GM21529 (cell line): ENCODE measurements around the gene GUCY1A2.
A peak's percentile ranks its signal among the peaks of the same experiment; 100 is the strongest.
"Not testable (repeated sequence)": the region's sequence is repeated elsewhere in the genome, so short reads cannot be mapped to it uniquely, and the experiment has no call there.

Experiments used
- ATAC-seq: cut with Tn5 transposase; IDR thresholded peaks from one replicate; pipeline ENCODE4 v1.9.1; 2021; ENCODE audit not compliant: unreplicated experiment

The GUCY1A2 gene

GRCh38 chr11:107018219-107018901, at the start of gene GUCY1A2:
Gene GUCY1A2 (minus strand): TSS chr11:107018476. CDS start chr11:107018055, 421 bp downstream.
- ATAC-seq, result peak; percentile 35

DNA sequence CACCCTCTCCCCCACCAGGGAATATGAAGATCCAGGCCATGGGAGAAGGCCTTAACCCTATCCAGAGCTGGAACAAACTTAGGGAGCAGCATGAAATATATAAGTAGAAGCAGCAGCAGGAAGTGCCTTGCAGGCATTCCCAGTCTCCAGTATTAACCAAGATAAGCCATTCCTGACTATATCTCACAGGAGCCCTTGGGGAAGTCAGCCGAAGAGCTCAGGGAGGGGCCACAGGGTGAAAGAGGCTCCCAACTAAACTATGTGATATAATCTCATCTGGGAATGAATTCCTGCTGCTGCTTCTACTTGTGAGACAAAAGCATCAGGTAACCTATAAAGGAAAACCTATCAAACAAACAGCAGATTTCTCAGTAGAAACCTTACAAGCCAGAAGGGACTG, 36.1 kb upstream of the GUCY1A2 start:
- no peak for ATAC-seq

- not testable (repeated sequence) for ATAC-seq
Measured at GRCh38 chr11:107051332-107051731, 33.1 kb upstream of the GUCY1A2 start.

- not testable (repeated sequence) for ATAC-seq
Measured at GRCh38 chr11:107050899-107051298, 32.6 kb upstream of the GUCY1A2 start.

DNA sequence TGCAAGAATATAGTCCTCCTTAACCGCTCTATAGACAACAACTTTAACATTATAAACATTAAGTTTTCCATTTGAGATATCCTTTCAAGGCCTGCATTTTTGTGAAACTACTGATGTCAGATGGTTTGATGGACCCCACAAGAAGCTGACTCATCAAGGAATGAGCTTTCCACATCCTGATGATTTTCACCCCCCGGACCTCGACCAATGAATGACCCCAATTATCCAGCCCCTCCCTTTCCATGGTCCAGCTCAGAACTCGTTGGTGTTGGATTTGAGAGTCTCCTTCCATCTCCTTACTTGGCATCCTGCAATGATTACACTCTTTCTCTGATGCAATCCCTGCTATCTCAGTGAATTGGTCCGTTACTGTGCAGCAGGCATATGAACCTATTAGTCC, 31.8 kb upstream of the GUCY1A2 start:
- ATAC-seq, result no peak

DNA sequence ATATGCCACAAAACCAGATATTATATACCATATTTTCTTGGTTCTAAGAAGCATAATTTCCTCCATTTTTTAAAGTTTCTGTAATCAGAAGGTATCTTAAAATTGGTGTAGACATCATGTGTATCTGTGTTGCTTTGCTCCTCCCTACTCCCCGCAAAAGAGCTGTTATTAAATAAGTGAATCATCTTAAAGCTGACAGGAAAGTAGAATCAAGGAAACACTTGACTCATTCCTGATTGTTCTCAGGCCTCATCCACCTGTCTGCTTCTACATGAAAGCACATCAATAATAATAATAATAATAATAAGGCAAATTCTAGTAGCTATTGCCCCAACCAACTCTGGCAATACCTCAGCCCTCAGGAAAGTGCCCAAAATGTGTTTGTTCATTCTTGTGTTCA, 26.2 kb upstream of the GUCY1A2 start:
- ATAC-seq, result no peak

GRCh38 chr11:107043242-107044006, 25.1 kb upstream of the GUCY1A2 start:
- peak; percentile 83 for ATAC-seq

DNA sequence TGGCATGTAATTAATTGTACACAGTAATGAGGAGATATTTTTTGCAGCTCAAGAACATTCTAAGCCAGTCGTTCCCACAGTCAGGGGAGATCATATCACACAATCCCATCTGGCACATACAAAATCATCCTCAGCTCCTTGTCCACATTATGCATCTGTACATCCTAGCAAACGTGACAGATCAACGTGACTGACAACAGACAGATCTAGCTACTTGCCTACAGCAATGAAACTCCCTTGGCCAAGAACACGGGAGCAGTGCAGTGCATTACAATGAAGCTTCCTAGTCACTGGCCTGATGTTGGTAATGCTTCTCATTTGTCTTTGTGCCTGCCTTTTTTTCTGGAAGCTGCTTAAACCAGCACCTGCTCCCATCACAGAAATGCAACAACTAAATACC, 24.5 kb upstream of the GUCY1A2 start:
- ATAC-seq, result no peak

- peak; percentile 52 for ATAC-seq
Measured at GRCh38 chr11:107041088-107041444, 22.8 kb upstream of the GUCY1A2 start.

DNA sequence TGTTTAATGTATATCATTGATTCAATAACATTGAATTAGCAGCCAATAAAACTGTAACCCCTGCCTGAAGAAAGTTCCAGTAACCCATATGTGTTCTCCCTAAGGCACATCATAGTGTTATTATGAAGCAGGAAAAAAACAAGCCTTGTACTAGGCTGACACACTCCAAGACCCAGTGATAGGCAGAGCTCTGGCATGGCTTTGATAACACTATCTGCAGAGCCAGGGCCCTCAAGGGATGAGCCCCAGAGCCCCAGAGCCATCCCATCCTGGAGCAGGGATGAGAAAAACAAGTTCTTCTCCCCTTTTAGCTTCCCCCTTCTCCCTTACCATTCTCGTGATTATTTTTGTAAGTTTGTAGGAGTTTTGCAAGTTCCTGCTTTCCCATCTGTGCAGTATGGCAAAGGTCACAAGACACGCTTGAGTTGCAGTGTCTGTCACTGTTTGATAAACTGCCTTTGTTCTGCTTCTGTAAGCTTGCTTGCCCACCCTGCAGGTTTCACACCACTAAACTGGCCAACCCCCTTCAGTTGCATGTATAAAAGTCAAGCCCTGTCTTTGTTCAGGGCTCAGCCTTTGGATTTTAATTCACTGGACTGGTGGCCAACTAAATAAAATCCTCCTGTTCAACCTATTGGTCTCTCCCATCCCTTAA, 22.3 kb upstream of the GUCY1A2 start:
- ATAC-seq, result no peak

DNA sequence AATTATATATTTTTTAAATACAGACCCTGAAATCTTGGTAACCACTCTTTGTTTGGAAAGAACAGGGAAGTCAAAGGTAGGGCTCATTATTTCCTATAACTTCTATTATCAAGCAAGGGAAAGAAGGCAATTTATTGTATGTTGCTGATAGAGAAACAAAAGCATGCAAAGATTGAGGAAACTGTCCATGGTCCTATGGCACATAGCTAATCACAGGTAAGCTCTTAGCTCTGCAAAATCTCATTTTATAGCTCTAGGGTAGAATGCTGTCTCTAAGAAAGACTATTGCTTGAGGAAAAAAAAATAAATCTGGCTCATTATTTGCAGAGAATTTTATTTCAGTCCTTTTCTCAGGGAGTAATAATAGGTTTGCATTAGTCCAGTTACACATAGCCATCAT, 7.4 kb upstream of the GUCY1A2 start:
- ATAC-seq, result no peak

GRCh38 chr11:107020594-107020993, 2.3 kb upstream of the GUCY1A2 start:
- ATAC-seq, result no peak

DNA sequence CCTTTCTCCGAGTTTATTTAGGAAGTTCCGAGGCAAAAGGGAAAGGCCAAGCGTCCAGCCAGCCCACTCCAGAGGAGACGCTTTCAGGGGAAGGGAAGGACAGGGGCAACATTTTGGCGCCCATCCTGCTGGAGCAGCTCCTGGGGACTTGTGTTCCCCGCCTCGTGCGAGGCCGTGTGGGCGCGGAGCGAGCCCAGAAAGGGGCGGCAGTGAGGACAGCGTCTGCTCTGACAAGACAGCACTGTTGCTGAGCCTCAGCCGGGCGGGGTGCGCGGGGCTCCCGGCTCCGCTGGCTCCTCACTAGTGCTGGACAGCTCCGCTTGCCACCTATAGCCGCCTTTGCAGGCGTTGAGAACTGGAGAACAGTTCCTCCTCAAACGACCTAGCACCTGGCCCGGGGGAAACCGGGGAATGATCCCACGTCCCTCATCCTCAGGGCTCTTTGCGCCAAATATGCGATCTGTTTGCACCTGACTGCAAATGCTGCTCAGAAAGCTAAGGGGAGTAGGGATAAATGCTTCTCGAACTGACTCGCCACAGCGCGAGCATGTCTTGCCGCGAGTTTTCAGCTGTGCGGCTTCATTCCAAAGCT, 722 bp upstream of the GUCY1A2 start:
- no peak for ATAC-seq

DNA sequence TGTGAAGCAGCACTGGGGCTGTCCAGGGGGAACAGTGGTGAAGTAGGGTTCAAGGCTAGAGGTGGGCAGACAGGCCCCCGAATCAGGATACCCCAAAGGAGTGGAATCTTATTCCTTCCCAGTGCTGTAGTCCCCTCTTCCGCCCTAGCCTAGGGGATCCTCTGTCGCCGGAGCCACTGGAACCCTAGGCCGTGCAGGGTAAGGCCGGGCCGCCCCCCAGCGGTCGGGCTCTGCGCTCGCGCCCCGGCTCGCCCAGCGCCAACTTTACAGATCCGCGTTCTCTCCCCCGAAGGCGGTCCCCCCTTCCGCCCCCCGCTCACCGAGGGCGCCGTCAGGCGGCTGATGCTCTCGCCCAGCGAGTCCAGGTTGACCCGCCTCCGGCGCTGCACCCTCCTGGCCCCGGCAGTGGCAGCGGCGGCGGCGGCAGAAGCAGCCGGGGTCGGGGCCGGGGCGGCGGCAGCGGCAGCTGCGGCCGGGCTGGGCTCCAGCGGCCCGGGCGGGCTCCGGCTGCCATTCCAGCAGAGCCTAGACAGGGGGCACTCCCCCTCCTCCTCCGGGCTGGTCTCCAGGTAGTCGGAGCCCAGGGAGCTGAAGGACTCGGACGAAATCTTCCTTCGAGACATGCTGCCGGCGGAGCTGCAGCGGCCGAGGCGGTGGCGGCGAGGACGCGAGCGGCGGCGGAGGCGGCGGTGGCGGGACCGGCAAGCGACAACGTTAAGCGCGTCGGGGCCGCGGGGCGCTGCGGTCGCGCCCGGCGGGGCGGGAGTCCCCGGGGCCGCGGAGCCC, 650 bp downstream of the GUCY1A2 start:
- peak; percentile 72 for ATAC-seq

DNA sequence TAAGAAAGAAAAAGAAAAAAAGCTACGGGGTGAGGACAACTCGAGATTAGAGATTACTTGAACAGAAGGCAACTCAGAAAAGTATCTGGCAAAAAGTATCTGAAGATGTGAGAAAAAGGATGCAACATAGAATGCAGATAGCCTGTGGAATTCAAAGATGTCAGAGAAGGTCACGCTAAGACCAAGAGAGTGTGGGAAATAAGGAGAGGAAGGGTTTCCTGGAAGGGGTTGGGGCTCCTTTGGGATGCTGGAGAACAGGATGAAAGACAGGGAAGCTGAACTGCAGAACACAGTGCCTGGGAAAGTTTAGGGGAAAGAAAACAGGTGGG, 1.2 kb downstream of the GUCY1A2 start:
- ATAC-seq, result no peak

- ATAC-seq, result no peak
Measured at GRCh38 chr11:107014871-107015270, 3.4 kb downstream of the GUCY1A2 start.

DNA sequence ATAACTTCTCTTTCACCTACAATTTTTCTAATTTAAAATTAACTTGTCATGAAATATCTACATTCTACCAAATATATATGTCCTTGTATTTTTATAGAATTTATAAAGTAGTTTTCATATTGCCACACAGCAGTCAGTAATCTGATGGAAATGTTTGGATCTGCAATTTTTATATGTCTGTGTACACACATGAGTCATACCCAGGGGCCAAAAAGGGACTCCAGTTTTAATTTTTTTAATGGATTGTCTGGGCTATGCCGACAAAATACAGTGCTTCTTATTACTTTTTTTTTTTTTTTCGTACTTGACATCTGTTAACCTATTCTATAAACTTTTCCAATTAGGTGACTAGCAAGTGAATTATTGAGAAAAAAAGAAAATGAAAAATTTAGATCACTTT, 6.3 kb downstream of the GUCY1A2 start:
- no peak for ATAC-seq

DNA sequence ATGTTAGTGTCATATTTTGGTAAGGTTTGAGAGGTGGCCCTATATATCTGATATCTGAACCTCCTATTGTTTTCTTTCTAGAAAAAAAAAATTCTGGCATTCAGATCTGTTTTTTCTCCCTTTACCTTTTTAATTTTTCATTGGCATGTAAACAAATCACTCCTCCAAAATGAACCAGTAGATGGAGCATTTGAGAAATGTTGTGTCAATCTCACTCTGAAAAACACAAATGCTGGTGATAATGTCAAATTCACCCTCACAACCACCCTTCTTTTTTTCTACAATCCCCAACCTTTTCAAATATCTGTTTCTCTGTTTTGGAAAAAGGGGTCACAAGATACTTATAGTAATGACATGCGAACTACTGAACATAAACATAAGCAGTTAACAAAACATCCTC, 9.1 kb downstream of the GUCY1A2 start:
- no peak for ATAC-seq

GRCh38 chr11:107006076-107006833, 12.0 kb downstream of the GUCY1A2 start:
- no peak for ATAC-seq

GRCh38 chr11:106999196-106999595, 19.1 kb downstream of the GUCY1A2 start:
- no peak for ATAC-seq

GRCh38 chr11:106998916-106999188, 19.4 kb downstream of the GUCY1A2 start:
- ATAC-seq, result no peak
